HCT116 (cell line): ENCODE data around the gene KRT7.

Source experiments
- CTCF ChIP-seq, 3 experiments: fragments of 200-600 bp in 1 of 3; sonication (generic) in 1 of 3; IDR thresholded peaks in 2 of 3; conservative IDR thresholded peaks in 1 of 3; 2 replicates each; pipeline ENCODE4 v1.5.1; 2012 to 2017; ENCODE audit warnings: low read depth in 2 of 3, low read length in 2 of 3, antibody characterized with exemption in 1 of 3, borderline replicate concordance in 1 of 3, control low read depth in 1 of 3, mild to moderate bottlenecking in 1 of 3, mixed read lengths in 1 of 3, mixed run types in 1 of 3, moderate library complexity in 1 of 3; ENCODE audit not compliant: insufficient read depth in 1 of 3
- POLR2AphosphoS5 ChIP-seq: IDR thresholded peaks from 2 replicates; pipeline ENCODE4 v1.6.1; 2011; ENCODE audit warnings: mild to moderate bottlenecking, low read depth, low read length, moderate library complexity
- SRF ChIP-seq: IDR thresholded peaks from 2 replicates; pipeline ENCODE4 v1.6.1; 2012; ENCODE audit warnings: low read depth
- TCF7L2 ChIP-seq: IDR thresholded peaks from 2 replicates; pipeline ENCODE4 v1.7.0; 2011; ENCODE audit warnings: borderline replicate concordance, inconsistent platforms; ENCODE audit not compliant: insufficient read depth, insufficient read length; ENCODE audit errors: extremely low read depth
- YY1 ChIP-seq: IDR thresholded peaks from 2 replicates; pipeline ENCODE4 v1.6.1; 2011; ENCODE audit warnings: low read length, low read depth, moderate library complexity, mild to moderate bottlenecking; ENCODE audit not compliant: insufficient replicate concordance; ENCODE audit errors: extremely low read depth
- TF ChIP-seq, protein P1 (sequence below): IDR thresholded peaks from 2 replicates; pipeline ENCODE4 v1.6.1; 2012
- TF ChIP-seq, protein P2 (sequence below): IDR thresholded peaks from 2 replicates; pipeline ENCODE4 v1.6.1; 2012

GRCh38 chr12:52263761-52264434 is 30.9 kb downstream of the KRT7 start:
- TF ChIP-seq, protein P1, sequence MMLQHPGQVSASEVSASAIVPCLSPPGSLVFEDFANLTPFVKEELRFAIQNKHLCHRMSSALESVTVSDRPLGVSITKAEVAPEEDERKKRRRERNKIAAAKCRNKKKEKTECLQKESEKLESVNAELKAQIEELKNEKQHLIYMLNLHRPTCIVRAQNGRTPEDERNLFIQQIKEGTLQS, result no peak
- no peak for TF ChIP-seq POLR2AphosphoS5
- no peak for TF ChIP-seq CTCF (IDR thresholded peaks at IDR 0.05 in 2 of 3, conservative IDR thresholded peaks at IDR 0.05 in 1 of 3; ENCODE audit: borderline replicate concordance in 1 of 3, insufficient read depth in 1 of 3, low read depth in 2 of 3, low read length in 2 of 3)
- no peak for TF ChIP-seq SRF
- TF ChIP-seq, protein P2, sequence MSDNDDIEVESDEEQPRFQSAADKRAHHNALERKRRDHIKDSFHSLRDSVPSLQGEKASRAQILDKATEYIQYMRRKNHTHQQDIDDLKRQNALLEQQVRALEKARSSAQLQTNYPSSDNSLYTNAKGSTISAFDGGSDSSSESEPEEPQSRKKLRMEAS, result no peak
- no peak for TF ChIP-seq TCF7L2
- no peak for TF ChIP-seq YY1
